Mononuclear cell (primary cell): ENCODE measurements around the gene ZDHHC3. TPM values are rescaled to one million over a fixed set of nuclear protein-coding genes. Genes with fewer than 3 reads are reported as not detected.

Experiments used
- H3K27me3 ChIP-seq: 2 replicates; pipeline ENCODE4 v1.6.0; 2011; ENCODE audit warnings: low read length, control low read depth; ENCODE audit not compliant: insufficient read depth
- H3K4me1 ChIP-seq: 2 replicates; pipeline ENCODE4 v1.5.1; 2011; ENCODE audit warnings: mild to moderate bottlenecking, low read length, control low read depth; ENCODE audit not compliant: insufficient read depth
- H3K4me3 ChIP-seq: 2 replicates; pipeline ENCODE4 v1.5.1; 2011; ENCODE audit warnings: mild to moderate bottlenecking, low read length, moderate library complexity
- H3K9me3 ChIP-seq: 2 replicates; pipeline ENCODE4 v1.5.1; 2011; ENCODE audit warnings: low read depth, mild to moderate bottlenecking, control low read depth, low read length
- total RNA-seq: library from RNA; depleted of rRNA; stranded (reverse); fragments of >200 nt; gene quantifications from one replicate; pipeline ENCODE4 v1.2.3, GENCODE V29; 2012

Gene ZDHHC3
- total RNA-seq, 1 donor: 55.9 TPM

GRCh38 chr3:45003406-45003805 lies 27.4 kb upstream of the ZDHHC3 start:
- Histone ChIP-seq H3K9me3 (no peaks in the 10 kb centered on the region), H3K27me3 (no peaks in the 10 kb centered on the region), H3K4me1 (peaks cover 7% of the 10 kb centered on the region), H3K4me3 (no peak overlapping the region)

GRCh38 chr3:45002720-45003119 lies 26.7 kb upstream of the ZDHHC3 start:
- Histone ChIP-seq H3K27me3 (no peaks in the 10 kb centered on the region), H3K4me3 (no peak overlapping the region), H3K4me1 (peaks cover 7% of the 10 kb centered on the region), H3K9me3 (no peaks in the 10 kb centered on the region)

DNA sequence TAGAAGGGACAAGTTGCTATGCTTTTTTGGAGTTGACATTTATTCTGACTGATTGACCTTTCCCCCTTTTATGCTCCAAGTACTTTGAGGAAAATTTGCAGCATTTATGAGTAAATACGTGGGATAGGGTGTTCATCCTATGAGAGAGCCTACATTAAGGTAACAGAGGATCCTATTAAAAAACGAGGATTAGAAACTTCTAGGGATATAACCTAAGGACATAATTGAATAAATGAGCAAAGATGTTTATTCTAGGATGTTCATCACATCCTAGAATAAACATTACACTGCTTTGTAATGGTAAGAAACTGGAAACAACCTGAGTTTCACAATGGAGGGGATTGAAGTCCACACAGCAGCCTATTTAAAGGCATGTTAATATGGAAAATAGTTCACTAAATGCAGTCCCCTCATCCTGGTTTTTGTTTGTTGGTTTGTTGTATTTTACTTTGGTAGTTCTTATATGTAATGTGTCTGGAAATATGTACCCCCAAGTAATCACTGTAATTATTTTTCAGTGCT lies 26.2 kb upstream of the ZDHHC3 start:
- Histone ChIP-seq H3K4me1 (peaks cover 7% of the 10 kb centered on the region), H3K27me3 (no peaks in the 10 kb centered on the region), H3K4me3 (no peak overlapping the region), H3K9me3 (no peaks in the 10 kb centered on the region)

DNA sequence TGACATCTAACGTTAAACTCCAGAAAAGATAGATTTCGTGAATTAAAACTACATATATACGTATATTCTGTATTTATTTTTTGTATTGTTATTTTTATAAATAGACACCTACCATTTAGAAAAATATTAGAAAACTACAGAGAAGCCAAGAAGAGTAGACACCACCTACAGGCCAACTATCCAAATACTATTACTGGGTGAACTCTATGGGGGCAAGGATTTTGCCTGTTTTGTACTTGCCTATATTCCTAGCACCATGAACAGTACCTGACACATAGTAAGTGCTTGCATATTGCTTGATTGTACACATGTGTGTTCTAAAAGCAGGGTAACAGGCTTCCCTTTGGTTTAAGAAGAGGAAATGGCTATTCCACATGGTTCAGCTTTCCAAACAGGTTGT lies 25.8 kb upstream of the ZDHHC3 start:
- Histone ChIP-seq H3K9me3 (no peaks in the 10 kb centered on the region), H3K27me3 (no peaks in the 10 kb centered on the region), H3K4me1 (peaks cover 7% of the 10 kb centered on the region), H3K4me3 (no peak overlapping the region)

DNA sequence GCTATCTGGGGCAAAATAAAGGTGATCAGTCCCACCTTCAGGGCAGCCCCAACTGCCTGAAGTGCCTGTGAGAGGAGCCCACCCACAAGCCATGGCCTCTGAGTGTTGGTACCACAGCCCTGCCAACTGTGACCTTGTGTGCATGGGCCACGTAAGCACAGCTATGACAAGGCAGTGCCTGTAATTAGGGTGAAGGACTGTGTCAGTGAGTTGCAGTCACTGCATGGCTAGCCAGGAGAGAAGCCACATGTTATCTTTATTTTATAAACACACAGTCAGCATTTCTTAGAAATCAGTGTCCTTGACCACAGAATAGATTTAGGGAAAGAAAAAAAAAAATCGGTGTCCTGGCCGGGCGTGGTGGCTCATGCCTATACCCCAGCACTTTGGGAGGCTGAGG lies 24.8 kb upstream of the ZDHHC3 start:
- Histone ChIP-seq H3K4me3 (no peak overlapping the region), H3K27me3 (no peaks in the 10 kb centered on the region), H3K9me3 (no peaks in the 10 kb centered on the region), H3K4me1 (peaks cover 7% of the 10 kb centered on the region)

- Histone ChIP-seq H3K4me1 (no peaks in the 10 kb centered on the region), H3K4me3 (no peak overlapping the region), H3K9me3 (no peaks in the 10 kb centered on the region), H3K27me3 (no peaks in the 10 kb centered on the region)
These were observed 23.8 kb upstream of the ZDHHC3 start for GRCh38 chr3:44999782-45000181.

- no peaks in the 10 kb centered on the region for H3K4me1 ChIP-seq
- H3K27me3 ChIP-seq: no peaks in the 10 kb centered on the region
- H3K4me3 ChIP-seq: no peak overlapping the region
- no peaks in the 10 kb centered on the region for H3K9me3 ChIP-seq
These were observed 20.6 kb upstream of the ZDHHC3 start for GRCh38 chr3:44996556-44996969.

- Histone ChIP-seq H3K27me3 (no peaks in the 10 kb centered on the region), H3K9me3 (no peaks in the 10 kb centered on the region), H3K4me3 (no peak overlapping the region), H3K4me1 (peaks cover 1% of the 10 kb centered on the region)
These were observed 19.3 kb upstream of the ZDHHC3 start for GRCh38 chr3:44995142-44995770.

GRCh38 chr3:44993471-44994205 lies 17.7 kb upstream of the ZDHHC3 start:
- Histone ChIP-seq H3K27me3 (no peaks in the 10 kb centered on the region), H3K4me3 (no peak overlapping the region)

GRCh38 chr3:44992555-44993470 lies 16.8 kb upstream of the ZDHHC3 start:
- Histone ChIP-seq H3K27me3 (no peaks in the 10 kb centered on the region), H3K4me3 (no peak overlapping the region), H3K4me1 (peaks cover 3% of the 10 kb centered on the region), H3K9me3 (no peaks in the 10 kb centered on the region)

More at GRCh38 chr3:44993471-44994205, 17.7 kb upstream of the ZDHHC3 start:
- H3K4me1 ChIP-seq: peaks cover 3% of the 10 kb centered on the region
- no peaks in the 10 kb centered on the region for H3K9me3 ChIP-seq

GRCh38 chr3:44991326-44991725 lies 15.4 kb upstream of the ZDHHC3 start:
- Histone ChIP-seq H3K4me1 (peaks cover 3% of the 10 kb centered on the region), H3K27me3 (no peaks in the 10 kb centered on the region), H3K9me3 (no peaks in the 10 kb centered on the region), H3K4me3 (no peak overlapping the region)

- Histone ChIP-seq H3K9me3 (no peaks in the 10 kb centered on the region), H3K27me3 (no peaks in the 10 kb centered on the region), H3K4me3 (no peak overlapping the region), H3K4me1 (peaks cover 5% of the 10 kb centered on the region)
These were observed 13.8 kb upstream of the ZDHHC3 start for GRCh38 chr3:44989636-44990373.

GRCh38 chr3:44989141-44989540 lies 13.2 kb upstream of the ZDHHC3 start:
- Histone ChIP-seq H3K9me3 (no peaks in the 10 kb centered on the region), H3K4me3 (no peak overlapping the region), H3K27me3 (no peaks in the 10 kb centered on the region), H3K4me1 (peaks cover 11% of the 10 kb centered on the region)

DNA sequence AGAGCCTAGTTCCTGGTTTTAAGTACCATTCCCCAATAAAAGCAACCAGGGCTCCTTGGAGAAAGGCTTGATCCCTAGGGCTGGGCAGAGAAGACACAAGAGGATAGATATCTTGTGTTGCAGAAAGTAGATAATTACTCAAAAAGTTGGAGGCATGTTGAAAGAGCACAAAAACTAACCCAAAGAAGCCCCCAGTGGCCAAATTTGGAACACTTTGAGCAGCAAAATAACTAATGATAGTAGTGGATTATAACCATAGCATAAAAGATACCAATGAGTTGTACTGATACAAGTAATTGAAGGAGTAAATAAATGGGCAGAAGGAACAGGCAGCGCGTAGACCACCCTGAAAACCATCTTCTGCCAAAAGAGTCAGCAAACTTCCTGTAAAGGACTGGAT lies 12.1 kb upstream of the ZDHHC3 start:
- H3K9me3 ChIP-seq: no peaks in the 10 kb centered on the region
- H3K27me3 ChIP-seq: no peaks in the 10 kb centered on the region
- H3K4me3 ChIP-seq: no peak overlapping the region
- H3K4me1 ChIP-seq: peaks cover 22% of the 10 kb centered on the region
